ENCODE data around the gene GNG2.
A peak's percentile ranks its signal among the peaks of the same experiment; 100 is the strongest.

GRCh38 chr14:51979088-51979709 is 118.8 kb downstream of the GNG2 start:
- TF ChIP-seq, protein P1, sequence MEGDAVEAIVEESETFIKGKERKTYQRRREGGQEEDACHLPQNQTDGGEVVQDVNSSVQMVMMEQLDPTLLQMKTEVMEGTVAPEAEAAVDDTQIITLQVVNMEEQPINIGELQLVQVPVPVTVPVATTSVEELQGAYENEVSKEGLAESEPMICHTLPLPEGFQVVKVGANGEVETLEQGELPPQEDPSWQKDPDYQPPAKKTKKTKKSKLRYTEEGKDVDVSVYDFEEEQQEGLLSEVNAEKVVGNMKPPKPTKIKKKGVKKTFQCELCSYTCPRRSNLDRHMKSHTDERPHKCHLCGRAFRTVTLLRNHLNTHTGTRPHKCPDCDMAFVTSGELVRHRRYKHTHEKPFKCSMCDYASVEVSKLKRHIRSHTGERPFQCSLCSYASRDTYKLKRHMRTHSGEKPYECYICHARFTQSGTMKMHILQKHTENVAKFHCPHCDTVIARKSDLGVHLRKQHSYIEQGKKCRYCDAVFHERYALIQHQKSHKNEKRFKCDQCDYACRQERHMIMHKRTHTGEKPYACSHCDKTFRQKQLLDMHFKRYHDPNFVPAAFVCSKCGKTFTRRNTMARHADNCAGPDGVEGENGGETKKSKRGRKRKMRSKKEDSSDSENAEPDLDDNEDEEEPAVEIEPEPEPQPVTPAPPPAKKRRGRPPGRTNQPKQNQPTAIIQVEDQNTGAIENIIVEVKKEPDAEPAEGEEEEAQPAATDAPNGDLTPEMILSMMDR (IDR thresholded peaks at IDR 0.05): peak; percentile 71 to 93 (median 75)
- no peak for TF ChIP-seq POLR2A (IDR thresholded peaks at IDR 0.05)

Measured in body of pancreas (tissue), 4 donors.